SHP77 (cell line): ENCODE results near the gene KIF19.
"Not testable (repeated sequence)": the region's sequence is repeated elsewhere in the genome, so short reads cannot be mapped to it uniquely, and the experiment has no call there.

ENCODE experiments used
- DNase-seq, 2 experiments: peaks; one replicate each; lab custom pipeline; 2025; lab: John Stamatoyannopoulos, UW

The KIF19 gene

DNA sequence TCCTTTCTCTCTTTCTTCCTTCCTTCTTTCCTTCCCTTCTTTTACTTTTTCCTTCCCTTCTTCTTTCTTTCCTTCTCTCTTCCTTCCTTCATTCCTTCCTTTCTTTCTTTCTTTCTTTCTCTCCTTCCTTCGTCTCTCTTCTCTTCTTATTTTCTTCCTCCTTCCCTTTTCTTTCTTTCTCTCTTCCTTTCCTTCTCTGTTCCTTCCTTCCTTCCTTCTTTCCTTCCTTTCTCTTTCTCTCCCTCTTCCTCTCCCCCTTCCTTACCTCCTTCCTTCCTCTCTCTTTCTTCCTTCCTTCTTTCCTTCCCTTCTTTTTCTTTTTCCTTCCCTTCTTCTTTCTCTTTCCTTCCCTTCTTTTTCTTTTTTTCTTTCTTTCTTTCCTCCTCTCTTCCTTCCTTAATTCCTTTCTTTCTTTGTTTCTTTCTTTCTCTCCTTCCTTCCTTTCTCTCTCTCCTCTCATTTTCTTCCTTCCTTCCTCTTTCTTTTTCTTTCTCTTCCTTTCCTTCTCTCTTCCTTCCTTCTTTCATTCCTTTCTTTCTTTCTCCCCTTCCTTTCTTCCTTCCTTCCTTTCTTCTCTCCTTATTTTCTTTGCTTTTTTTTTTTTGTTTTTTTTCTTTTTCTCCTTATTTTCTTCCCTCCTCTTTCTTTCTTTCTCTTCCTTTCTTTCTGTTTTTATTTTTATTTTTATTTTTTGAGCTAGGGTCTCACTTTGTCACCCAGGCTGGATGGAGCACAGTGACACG is 64.1 kb downstream of the KIF19 start:
- no peak for DNase-seq

DNA sequence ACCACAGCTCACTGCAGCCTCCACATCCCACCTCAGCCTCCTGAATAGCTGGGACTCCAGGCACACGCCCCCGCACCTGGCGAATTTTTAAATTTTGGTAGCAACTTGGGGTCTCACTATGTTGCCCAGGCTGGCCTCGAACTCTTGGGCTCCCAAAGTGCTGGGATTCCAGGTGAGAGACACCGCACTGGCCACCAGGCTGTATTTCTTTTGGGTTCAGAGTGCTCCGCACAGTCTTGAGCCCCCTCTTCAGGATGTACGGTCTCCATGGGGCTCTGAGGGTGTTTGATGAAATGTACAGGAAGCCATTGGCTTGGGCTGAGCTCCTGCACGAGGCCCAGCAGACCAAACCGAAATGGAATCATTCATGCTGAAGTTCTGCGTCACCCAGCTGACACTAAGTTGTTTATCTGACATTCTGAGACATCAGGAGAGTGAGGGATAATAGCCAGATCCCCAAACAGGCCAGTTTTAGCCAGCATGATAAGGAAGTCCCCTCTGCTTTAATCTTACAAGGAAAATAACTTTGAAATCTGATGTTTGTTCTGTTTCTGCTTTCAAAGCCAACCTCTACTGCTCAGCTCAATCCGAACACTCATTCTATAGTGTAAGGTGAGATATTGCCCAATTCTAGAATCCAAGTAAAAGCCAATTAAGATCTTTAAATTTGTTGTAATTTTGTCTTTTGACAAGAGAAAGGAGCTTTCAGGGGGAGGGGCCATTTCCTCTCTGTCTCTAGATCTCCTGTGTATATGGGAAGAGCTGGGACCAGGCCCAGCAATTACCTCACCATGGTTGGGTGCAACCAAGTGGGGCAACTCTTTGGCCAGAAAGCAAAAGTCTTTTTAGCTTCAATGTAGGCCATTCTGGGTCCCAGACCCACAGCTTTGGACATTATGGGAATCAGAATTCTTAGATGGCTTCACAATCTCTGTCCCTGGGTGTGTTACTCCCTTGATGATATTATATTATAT is 64.9 kb downstream of the KIF19 start:
- DNase-seq: no peak

DNA sequence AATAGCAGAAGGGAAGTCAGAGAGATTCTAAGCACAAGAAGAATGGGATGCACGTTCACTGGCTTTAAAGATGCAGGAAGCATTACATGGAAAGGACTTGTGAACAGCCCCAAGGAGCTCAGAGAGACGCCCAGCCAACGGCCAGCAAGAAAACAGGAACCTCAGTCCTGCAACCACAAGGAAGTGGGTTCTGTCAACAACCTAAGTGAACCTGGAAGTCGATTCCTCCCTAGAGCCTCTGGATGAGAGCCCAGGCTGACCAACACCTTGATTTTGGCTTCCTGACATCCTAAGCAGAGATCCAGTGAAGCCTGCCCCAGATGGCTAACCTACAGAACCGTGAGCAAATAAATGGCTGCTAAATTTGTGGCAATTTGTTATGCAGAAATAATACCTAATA is 65.7 kb downstream of the KIF19 start:
- DNase-seq: no peak

DNA sequence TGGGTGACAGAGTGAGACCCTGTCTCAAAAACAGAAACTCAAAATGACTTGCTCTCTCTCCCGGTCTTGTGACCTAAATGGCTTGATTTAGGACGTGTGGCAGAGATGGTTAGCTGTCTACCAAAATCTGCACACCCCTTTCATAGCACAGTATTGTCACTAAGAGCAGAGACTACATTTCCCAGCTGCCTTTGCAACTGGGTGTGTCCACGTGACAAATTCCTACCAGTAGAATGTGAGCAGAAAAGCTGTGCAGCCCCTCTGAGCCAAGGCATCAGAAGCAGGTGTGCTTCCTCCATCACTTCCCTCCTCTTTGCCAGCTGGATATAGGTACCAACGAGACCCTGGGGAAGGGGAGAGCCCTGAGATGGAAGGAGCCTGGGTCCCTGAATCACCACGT is 66.8 kb downstream of the KIF19 start:
- DNase-seq: peak in 1 of 2 experiments; percentile 35

DNA sequence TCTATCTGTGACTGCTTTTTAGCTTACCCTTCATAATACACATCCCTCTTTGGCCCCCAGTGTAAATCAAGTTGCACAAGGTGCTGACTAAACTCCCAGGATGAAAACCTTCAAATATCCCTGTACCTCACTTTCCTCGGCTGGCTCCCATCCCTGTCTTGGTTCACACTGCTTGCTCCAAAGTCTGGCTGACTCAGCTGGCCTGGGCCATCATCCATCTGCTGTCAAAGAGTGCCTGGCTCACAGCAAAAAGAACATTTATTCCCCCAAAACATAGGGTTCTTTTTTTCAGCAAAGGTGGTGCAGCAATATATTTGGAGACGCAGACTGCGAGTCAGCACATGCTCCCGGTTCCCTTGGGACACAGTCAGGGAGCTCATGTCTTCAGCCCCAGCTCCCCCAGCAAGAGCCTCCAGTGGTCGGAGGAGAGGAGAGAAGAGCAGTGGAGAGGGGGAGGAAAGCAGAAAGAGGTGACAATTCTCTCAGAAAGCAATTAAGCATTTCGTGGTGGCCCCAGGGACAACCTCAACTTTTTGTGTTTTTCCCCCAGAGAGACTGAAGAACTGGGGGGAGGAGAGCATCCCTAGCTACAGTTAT is 67.4 kb downstream of the KIF19 start:
- no peak for DNase-seq

DNA sequence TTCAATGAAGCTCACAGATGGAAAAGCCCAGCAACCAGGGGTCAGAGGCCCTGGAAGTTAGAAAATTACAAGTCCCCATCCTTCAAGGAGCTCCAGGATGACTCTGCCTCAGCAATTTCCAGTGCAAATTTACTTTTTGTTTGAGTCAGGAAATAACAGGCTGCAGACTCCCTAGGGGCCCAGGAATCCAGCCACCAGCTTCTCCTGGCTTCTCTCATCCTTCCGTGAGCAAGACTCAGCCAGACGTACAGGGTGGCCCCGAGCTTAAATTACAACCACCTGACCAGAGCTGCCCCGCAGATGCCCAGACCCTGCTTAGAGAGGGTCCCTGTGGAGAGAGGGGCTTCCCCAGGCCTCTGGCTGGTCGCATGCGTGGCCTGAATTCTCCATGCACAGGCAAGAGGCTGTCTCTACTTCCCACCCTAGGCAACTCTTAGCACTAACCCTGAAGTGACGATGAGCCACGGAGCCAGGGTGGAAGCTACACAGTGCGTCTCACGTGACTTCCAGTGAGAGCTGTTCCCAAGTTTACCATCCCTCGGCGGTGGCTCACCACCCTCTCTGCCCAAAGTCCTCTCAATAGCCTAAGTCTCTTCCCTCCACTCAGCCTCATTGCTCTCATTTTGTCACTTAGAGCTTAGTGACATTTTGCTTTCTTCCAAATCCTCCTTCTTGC is 68.4 kb downstream of the KIF19 start:
- DNase-seq: no peak

DNA sequence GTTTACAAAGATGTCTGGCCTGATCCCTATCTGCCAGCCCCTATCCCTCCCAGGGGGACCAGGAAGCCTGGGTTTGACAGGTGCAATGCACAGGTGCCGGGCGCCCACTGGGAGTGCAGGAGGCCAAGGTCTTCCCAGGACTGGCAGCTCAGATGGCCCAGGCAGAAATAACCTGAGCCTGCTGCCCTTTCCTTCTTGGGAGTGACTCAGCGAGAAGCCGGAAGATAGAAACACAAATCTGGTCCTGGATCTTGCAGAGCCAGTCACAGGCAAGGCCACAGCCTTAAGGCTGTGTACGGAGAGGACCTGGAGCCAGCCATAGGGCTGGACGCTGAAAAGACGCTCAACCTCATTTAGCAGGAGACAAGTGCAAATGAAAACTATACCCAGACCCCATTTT is 69.0 kb downstream of the KIF19 start:
- DNase-seq: no peak

DNA sequence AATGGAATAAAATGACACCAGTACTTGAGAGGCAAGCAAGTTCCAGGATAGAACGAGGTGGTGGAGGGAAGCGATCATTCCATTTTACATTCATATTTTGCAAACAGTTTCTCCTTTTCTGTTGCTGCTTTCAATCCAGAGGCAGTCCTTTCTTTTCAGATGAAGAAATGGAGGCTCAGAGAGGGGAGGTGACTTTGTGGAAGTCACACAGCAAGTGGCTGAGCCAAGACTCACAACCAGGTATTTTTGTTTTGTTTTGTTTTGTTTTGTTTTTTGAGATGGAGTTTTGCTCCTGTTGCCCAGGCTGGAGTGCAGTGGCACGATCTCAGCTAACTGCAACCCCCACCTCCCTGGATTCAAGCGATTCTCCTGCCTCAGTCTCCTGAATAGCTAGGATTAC is 70.5 kb downstream of the KIF19 start:
- DNase-seq: no peak

DNA sequence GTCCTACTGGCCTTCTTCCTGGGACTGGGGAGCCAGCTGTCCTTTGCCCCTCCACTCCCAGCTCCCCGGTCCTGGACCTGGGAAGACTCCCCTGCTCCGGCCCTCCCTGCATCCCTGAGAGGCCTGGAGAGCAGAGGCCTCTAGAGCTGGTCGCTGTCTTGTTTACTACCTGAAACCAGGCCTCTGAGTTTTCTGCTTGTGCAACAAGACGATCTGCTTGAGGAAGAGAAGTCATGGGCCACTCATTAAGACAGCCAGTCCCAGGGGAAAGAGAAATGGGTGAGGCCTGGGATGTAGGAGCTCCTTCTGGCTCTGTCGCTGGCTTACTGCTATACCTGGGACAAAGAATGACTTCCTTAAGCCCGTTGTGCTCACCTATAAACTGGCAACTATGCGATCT is 76.0 kb downstream of the KIF19 start:
- DNase-seq: no peak

DNA sequence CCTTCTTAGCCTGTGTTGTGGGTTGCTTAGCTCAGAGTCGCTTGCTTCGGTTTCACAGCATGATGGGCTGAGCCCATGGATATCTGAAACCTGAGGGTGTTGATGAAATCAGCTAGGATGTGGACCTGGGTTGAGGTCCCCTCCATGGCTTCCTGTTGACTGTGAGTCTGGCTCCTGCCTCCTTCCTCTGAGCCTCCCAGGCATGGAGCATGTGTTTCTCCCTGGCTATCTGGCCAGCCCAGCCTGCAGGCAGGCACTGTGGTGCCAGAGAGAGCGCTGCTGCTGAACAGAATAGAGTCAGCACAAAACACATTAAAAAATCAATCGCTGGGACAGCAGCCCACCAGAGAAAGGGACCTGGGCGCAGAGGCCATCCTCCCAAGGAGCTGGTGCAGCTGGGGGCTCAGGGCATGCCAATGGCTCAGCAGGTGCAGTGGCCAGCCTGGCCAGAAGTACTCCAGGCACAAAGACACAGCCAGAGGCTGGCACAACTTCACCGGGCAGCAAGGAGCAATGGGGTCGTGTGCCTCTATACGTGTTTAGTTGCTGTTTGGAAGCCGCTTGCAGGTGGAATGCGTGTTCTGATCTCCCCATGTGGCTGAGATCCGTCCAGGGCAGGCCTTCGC is 77.6 kb downstream of the KIF19 start:
- DNase-seq: no peak

DNA sequence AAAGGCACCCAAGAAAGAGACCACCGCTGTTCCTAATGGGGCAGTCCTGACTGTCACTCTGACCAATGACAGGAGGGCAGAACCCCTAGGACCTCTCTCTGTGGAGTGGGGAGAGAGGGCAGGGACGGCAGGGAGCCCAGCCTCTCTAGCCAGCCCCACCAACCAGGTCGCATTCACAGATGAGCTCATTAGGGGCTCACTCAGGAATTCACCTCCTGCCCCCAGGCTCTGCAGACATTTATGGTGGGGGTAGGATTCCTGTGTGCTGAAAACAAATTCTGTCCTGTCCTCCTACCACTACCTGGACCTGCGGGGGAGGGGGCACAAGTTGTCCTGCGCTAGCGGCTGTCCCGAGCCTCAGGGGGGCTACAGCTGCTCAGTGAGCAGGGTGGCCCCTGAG is 78.2 kb downstream of the KIF19 start:
- no peak for DNase-seq

DNA sequence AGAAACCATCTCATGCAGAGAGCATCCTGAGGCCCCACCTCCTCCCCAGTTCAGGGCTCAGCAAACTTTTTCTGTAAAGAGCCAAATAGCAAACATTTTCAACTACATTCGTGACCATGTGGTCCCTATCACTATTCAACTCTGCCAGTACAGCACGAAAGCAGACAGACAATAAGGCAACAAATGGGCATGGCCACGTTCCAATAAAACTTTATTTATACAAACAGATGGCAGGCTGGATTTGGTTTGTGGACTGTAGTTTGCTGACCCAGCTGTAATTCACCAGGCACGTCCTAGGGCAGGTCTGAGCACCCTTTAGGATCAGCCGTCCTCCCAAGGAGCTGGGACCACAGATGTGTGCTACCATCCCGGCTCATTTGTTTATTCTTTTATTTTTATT is 78.8 kb downstream of the KIF19 start:
- no peak for DNase-seq

DNA sequence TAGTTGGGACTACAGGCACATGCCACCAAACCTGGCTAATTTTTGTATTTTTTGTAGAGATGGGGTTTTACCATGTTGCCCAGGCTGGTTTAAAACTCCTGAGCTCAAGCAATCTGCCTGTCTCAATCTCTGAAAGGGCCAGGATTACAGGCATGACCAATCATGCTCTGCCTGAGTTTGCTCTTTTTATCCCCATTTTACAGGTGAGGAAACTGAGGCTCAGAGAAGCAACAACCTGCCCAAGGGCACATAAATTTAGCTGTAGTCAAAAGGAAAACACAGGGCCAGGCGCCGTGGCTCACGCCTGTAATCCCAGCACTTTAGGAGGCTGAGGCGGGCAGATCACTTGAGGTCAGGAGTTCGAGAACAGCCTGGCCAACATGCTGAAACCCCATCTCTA is 79.3 kb downstream of the KIF19 start:
- DNase-seq: not testable (repeated sequence)
